MM.1S (cell line): ENCODE results near the gene POLR3E.

ENCODE experiments used
- DNase-seq: peaks from one replicate; pipeline ENCODE4 v3.0.0-alpha.2; 2015
- H2AFZ ChIP-seq: fragments of 300-600 bp; sonication (generic); 2 replicates; pipeline ENCODE4 v1.6.0; 2016; ENCODE audit warnings: antibody characterized with exemption, low read length
- H3F3A ChIP-seq: fragments of 300-600 bp; sonication (generic); 2 replicates; pipeline ENCODE4 v1.6.1; 2016; ENCODE audit warnings: mild to moderate bottlenecking, antibody characterized with exemption, low read length, moderate library complexity, mixed read lengths; ENCODE audit not compliant: insufficient read depth
- H3K27ac ChIP-seq: fragments of 300-600 bp; sonication (generic); 2 replicates; pipeline ENCODE4 v1.5.1; 2016; ENCODE audit warnings: mild to moderate bottlenecking, low read length
- H3K27me3 ChIP-seq: fragments of 300-600 bp; sonication (generic); replicated peaks from 2 replicates; pipeline ENCODE4 v1.6.0; 2016; ENCODE audit warnings: low read length; ENCODE audit not compliant: insufficient read depth
- H3K36me3 ChIP-seq: fragments of 300-600 bp; sonication (generic); replicated peaks from 2 replicates; pipeline ENCODE4 v1.6.1; 2016; ENCODE audit warnings: mild to moderate bottlenecking, low read length, mixed read lengths; ENCODE audit not compliant: insufficient read depth
- H3K4me1 ChIP-seq: fragments of 300-600 bp; sonication (generic); 2 replicates; pipeline ENCODE4 v1.6.1; 2016; ENCODE audit warnings: low read length, mixed read lengths
- H3K4me2 ChIP-seq: fragments of 300-600 bp; sonication (generic); 2 replicates; pipeline ENCODE4 v1.6.0; 2016; ENCODE audit warnings: low read depth, low read length
- H3K4me3 ChIP-seq: fragments of 300-600 bp; sonication (generic); 2 replicates; pipeline ENCODE4 v1.5.1; 2016; ENCODE audit warnings: low read length, mixed read lengths
- H3K79me2 ChIP-seq: fragments of 300-600 bp; sonication (generic); 2 replicates; pipeline ENCODE4 v1.6.1; 2016; ENCODE audit warnings: mixed run types, low read length, mixed read lengths
- H3K9ac ChIP-seq: fragments of 300-600 bp; sonication (generic); 2 replicates; pipeline ENCODE4 v1.6.1; 2016; ENCODE audit warnings: low read length, mixed read lengths
- H3K9me2 ChIP-seq: fragments of 300-600 bp; sonication (generic); replicated peaks from 2 replicates; pipeline ENCODE4 v1.6.1; 2016; ENCODE audit warnings: mild to moderate bottlenecking, low read length, mixed read lengths; ENCODE audit not compliant: insufficient read depth
- H3K9me3 ChIP-seq: fragments of 300-600 bp; sonication (generic); replicated peaks from 2 replicates; pipeline ENCODE4 v1.6.1; 2016; ENCODE audit warnings: mild to moderate bottlenecking, low read length, mixed read lengths; ENCODE audit not compliant: insufficient read depth
- H4K20me1 ChIP-seq: fragments of 300-600 bp; sonication (generic); 2 replicates; pipeline ENCODE4 v1.6.1; 2016; ENCODE audit warnings: mild to moderate bottlenecking, low read length, moderate library complexity, mixed read lengths; ENCODE audit not compliant: insufficient read depth
- EZH2 ChIP-seq: fragments of 300-600 bp; sonication (generic); optimal IDR thresholded peaks from 2 replicates; pipeline ENCODE3; 2017; ENCODE audit warnings: low read depth, mild to moderate bottlenecking, antibody characterized with exemption, low read length, mixed read lengths
- EZH2phosphoT487 ChIP-seq: fragments of 300-600 bp; sonication (generic); IDR thresholded peaks from 2 replicates; pipeline ENCODE4 v1.6.1; 2018; ENCODE audit warnings: antibody characterized with exemption, low read length
- TF ChIP-seq, protein P1 (sequence below): fragments of 300-600 bp; sonication (generic); IDR thresholded peaks from 2 replicates; pipeline ENCODE4 v1.5.1; 2016; ENCODE audit warnings: antibody characterized with exemption, low read length, mixed read lengths

The POLR3E gene

DNA sequence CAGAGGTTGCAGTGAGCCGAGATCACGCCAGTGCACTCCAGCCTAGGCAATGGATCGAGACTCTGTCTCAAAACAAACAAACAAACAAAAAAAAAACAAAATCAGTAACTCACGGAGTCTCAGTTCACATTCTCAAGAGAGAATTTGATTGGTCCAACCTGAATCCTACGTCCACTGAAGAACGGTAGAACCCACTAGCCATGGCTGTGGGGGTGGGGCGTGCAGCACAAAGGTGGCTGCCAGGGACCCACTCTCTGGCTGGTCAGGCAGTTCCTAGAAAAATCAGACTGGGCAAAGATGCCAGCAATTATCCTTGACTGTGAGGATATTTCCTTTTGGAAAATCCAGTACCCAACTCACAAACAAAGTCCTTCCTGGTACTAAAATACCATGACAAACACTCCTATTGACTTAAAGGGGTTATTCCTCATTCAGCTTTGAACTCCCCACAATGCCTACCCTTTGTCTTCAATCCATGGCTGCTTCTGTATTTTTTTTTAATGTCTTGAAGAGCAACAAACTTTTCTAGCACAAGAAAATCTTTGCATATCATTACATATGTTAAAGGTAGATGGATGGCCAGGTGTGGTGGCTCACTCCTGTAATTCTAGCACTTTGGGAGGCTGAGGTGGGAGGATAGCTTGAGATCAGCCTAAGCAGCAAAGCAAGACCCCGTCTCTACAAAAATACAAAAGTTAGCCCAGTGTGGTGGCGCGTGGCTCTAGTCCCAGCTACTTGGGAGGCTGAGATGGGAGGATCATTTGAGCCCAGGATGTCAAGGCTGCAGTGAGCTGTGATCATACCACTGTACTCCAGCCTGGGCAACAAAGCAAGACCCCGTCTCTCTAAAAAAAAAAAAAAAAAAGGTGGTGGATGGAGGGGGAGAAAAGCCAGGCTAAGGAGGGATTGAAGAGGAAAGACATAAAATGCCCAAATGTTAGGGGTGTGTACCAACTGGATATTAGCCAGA is 3.8 kb upstream of the POLR3E start:
- Histone ChIP-seq H3K4me1 (0 out of 2 replicates have a peak, but pooled peaks cover 4% of the 10 kb centered on the region), H3K4me3 (no peak overlapping the region), H3K9me3 (no peaks in the 10 kb centered on the region), H3K36me3 (no peaks in the 10 kb centered on the region), H3K27me3 (no peaks in the 10 kb centered on the region), H3K4me2 (no peak overlapping the region), H3K9me2 (no peaks in the 10 kb centered on the region), H2AFZ (no peak overlapping the region), H4K20me1 (no peaks in the 10 kb centered on the region), H3K79me2 (peaks cover 11% of the 10 kb centered on the region), H3F3A (peaks cover 16% of the 10 kb centered on the region), H3K27ac (no peak overlapping the region), H3K9ac (no peak overlapping the region)
- DNase-seq: no peak
- no peak for TF ChIP-seq EZH2phosphoT487
- no peak for TF ChIP-seq EZH2
- TF ChIP-seq, protein P1, sequence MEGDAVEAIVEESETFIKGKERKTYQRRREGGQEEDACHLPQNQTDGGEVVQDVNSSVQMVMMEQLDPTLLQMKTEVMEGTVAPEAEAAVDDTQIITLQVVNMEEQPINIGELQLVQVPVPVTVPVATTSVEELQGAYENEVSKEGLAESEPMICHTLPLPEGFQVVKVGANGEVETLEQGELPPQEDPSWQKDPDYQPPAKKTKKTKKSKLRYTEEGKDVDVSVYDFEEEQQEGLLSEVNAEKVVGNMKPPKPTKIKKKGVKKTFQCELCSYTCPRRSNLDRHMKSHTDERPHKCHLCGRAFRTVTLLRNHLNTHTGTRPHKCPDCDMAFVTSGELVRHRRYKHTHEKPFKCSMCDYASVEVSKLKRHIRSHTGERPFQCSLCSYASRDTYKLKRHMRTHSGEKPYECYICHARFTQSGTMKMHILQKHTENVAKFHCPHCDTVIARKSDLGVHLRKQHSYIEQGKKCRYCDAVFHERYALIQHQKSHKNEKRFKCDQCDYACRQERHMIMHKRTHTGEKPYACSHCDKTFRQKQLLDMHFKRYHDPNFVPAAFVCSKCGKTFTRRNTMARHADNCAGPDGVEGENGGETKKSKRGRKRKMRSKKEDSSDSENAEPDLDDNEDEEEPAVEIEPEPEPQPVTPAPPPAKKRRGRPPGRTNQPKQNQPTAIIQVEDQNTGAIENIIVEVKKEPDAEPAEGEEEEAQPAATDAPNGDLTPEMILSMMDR: no peak

DNA sequence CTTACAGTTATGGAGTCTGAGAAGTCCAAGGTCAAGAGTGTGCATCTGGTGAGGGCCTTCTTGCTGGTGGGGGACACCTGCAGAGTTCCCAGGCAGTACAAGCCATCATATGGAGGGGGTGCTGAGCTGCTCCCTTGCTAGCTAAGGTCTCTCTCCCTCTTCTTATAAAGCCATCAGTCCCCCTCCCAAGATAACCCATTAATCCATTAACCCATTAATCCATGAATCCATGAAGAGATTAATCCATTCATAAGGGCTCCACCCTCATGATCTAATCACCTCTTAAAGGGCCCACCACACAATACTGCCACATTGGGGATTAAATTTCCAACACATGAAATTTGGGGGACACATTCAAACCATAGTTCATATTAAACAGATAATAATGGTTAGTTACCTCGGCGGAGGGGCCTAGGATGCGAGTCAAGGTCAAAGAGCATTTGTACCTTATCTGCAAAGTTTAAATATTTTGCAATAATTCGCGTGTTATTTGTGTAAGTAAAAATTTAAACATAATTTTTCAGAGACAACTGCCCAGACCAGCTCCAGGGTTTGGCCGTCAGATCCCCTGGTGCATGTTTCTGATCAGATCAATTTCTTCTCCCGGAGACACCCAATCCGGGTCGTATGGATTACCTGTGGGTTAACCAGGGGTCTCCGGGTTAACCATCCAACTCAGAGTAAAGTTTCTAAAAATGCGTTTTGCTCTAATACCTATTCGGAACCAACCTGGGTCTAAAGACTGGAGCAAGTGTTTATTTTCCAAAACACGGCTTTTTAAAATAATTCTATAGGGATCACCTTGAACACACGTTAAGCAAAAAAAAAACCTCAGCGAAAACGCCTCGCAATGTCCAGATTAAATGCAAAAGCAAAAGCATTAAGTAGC is 740 bp upstream of the POLR3E start:
- DNase-seq: peak; percentile 24

More for the DNA sequence above, 740 bp upstream of the POLR3E start:
- Histone ChIP-seq H3K9ac (peak overlapping the region; percentile 53; the same call in 1 of the 2 replicates), H4K20me1 (peaks cover 17% of the 10 kb centered on the region; the same call in 1 of the 2 replicates), H3K4me2 (peak overlapping the region; percentile 67), H3K9me2 (no peaks in the 10 kb centered on the region), H3K4me3 (peak overlapping the region; percentile 65), H3F3A (peaks cover 21% of the 10 kb centered on the region), H3K9me3 (no peaks in the 10 kb centered on the region), H2AFZ (peak overlapping the region; percentile 76), H3K79me2 (peaks cover 42% of the 10 kb centered on the region), H3K36me3 (no peaks in the 10 kb centered on the region), H3K4me1 (peaks cover 7% of the 10 kb centered on the region; the same call in 1 of the 2 replicates), H3K27me3 (no peaks in the 10 kb centered on the region), H3K27ac (peak overlapping the region; percentile 15; the same call in 1 of the 2 replicates)
- no peak for TF ChIP-seq EZH2phosphoT487
- TF ChIP-seq EZH2: no peak
- TF ChIP-seq, protein P1: no peak
